ENCODE results near the gene IMMP2L.

GRCh38 chr7:110929480-110930249 is 632.6 kb downstream of the IMMP2L start:
- TF ChIP-seq, protein P1, sequence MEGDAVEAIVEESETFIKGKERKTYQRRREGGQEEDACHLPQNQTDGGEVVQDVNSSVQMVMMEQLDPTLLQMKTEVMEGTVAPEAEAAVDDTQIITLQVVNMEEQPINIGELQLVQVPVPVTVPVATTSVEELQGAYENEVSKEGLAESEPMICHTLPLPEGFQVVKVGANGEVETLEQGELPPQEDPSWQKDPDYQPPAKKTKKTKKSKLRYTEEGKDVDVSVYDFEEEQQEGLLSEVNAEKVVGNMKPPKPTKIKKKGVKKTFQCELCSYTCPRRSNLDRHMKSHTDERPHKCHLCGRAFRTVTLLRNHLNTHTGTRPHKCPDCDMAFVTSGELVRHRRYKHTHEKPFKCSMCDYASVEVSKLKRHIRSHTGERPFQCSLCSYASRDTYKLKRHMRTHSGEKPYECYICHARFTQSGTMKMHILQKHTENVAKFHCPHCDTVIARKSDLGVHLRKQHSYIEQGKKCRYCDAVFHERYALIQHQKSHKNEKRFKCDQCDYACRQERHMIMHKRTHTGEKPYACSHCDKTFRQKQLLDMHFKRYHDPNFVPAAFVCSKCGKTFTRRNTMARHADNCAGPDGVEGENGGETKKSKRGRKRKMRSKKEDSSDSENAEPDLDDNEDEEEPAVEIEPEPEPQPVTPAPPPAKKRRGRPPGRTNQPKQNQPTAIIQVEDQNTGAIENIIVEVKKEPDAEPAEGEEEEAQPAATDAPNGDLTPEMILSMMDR (IDR thresholded peaks at IDR 0.05; ENCODE audit: borderline replicate concordance, extremely low read depth, low read length, poor library complexity, severe bottlenecking) = no peak
- TF ChIP-seq EZH2 (IDR thresholded peaks at IDR 0.05; ENCODE audit: borderline replicate concordance, low read depth, low read length, severe bottlenecking) = no peak
